D341Med (cell line): ENCODE data around the gene MEIOB.
"Not testable (repeated sequence)": the region's sequence is repeated elsewhere in the genome, so short reads cannot be mapped to it uniquely, and the experiment has no call there.

ENCODE experiments used
- DNase-seq: peaks from one replicate; pipeline ENCODE4 v3.0.0; 2012; ENCODE audit warnings: low spot score

The MEIOB gene

DNA sequence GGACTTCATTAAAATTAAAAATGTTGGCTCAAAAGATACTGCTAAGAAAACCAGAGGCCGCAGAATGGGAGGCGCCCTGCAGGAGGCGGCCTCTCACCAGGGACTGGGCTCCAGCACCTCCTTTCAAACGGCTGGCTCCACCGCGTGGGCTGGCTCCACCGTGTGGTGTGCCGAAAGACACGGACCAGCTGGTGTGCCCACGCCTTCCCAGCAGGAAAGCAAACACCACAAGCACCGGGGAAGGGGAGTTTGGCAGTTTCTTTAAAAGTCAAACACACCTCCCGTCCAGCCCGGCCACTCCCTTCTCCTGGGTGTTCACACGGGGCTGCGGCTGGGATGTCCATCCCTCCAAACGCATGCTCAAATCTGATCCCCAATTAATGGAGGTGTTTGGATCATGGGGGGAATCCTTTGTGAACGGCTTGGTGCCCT is 59.2 kb downstream of the MEIOB start:
- DNase-seq, result peak; percentile 88

DNA sequence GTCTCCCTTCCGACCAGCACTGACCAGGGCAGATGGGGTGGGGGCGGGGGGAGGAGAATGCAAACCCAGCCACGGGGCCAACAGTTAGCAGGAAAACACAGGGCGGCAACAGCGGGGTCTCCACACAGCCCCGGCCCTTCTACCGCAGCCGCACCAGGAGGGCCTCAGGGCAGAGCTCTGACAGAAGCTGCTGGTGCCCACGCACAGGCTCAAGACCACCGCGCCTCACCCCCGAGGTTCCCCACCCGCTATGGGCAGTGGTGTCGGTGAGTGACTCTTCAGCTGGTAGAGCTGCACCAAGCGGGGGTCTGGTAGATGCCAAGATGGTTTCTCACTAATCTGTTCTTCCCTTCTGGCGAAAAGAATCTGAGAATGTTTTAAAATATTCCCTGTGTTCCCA is 61.4 kb downstream of the MEIOB start:
- no peak for DNase-seq

DNA sequence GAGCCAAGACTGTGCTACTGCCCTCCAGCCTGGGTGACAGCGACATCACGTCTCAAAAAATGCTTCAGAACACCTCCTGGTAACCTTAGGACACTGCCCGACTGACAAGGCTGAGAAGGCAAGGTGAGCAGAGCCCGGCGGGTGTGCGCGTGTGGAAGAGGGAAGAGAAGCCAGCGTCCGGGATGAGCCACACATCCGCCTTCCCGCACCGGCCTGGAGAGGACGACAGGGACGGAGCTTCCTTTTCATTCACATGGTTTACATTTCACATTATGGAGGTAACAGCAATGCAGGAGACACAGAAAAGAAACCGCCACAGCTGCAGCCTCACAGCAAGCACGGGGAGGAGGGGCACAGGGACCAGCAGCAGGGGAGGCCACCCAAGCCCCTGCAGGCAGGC is 61.9 kb downstream of the MEIOB start:
- no peak for DNase-seq

DNA sequence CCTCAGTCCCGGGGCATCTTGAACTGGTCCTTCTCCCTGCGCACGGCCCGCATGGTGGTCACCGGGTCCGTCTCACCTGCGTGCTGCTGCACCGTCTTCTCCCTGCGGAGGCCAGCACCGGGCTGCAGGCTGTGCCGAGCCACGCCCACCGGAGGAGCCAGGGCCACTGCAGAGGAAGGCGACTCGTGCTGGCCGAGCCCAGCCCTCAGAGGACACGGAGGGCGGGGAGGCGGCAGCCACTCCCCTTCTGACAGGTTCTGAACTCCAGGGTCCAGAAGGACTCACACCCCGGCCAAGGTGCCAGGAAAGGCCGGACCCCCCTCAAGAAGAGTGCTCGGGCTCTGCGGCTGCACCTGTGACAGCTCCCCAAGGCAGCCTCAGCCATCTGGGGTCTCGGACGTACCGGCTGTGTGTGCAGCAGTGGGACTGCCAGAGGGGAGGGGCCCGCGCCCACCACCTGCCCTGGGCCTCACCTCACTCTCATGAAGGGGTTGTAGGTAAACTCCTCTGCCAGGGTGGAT is 62.6 kb downstream of the MEIOB start:
- DNase-seq, result no peak

DNA sequence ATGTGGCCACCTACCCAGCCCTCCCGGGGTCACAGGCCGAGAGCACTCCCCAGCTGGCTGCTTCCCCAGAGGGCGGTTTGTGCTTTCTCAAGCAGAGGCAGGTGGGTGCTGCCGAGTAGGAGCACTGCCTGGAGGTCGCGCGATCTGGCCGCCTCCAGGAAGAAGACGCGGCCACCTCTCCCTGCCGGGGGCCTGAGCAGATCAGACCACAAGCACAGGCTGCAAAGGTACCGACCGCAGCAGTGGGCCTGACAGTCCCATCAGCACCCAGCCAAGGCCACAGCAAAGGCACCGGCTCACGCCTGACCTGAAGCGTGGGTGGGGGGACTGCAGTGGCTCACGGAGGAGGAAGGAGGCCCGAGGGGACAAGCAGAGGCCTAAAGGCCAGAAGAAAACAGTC is 63.3 kb downstream of the MEIOB start:
- DNase-seq, result no peak

DNA sequence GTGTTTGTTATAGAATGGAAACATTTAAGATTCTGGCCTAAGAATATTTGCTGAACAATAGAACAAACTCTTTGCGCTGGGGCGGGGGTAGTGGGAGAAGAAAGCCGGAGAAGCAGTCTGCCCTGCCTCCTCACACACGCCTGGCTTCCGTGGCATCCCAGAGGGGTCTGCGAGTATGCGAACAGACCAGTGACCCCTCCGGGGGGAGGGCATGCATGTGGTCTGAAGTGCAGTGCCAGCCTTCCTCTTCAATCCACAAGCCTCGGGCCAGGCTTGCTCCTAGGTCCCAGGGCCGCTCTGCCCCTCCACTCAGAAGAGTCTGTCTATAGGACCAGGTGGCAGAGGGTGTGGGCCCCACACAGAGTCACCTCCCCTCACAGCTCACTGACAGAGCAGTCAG is 64.3 kb downstream of the MEIOB start:
- no peak for DNase-seq

DNA sequence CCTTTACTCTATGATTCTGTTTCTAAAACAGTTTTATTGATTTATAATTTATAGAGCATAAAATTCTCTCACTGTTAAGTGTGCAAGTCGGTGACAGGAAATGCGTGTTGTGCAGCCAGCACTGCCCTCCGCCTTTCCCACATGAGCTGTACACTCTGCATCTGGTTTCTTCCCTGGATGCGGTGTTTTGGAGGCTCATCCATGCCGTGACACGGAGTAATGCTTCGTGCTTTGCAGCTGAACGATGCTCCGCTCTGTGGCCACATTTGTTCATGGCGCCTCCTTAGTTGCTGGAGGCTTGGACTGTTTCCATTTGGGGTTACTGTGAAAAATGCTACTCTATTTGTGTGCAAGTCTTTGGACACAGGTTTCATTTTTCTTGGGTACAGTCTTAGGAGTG is 71.3 kb downstream of the MEIOB start:
- DNase-seq, result no peak

DNA sequence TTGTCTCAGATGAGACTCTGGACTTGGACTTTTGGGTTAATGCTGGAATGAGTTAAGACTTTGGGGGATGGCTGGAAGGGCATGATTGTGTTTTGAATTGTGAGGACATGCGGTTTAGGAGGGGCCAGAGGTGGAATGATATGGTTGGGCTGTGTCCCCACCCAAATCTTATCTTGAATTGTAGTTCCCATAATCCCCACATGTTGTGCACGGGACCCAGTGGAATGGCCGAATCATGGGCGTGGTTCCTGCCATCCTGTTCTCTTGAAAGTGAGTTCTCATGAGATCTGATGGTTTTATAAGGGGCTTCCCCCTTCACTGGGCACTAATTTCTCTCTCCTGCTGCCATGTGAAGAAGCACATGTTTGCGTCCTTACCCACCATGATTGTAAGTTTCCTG is 72.7 kb downstream of the MEIOB start:
- not testable (repeated sequence) for DNase-seq

DNA sequence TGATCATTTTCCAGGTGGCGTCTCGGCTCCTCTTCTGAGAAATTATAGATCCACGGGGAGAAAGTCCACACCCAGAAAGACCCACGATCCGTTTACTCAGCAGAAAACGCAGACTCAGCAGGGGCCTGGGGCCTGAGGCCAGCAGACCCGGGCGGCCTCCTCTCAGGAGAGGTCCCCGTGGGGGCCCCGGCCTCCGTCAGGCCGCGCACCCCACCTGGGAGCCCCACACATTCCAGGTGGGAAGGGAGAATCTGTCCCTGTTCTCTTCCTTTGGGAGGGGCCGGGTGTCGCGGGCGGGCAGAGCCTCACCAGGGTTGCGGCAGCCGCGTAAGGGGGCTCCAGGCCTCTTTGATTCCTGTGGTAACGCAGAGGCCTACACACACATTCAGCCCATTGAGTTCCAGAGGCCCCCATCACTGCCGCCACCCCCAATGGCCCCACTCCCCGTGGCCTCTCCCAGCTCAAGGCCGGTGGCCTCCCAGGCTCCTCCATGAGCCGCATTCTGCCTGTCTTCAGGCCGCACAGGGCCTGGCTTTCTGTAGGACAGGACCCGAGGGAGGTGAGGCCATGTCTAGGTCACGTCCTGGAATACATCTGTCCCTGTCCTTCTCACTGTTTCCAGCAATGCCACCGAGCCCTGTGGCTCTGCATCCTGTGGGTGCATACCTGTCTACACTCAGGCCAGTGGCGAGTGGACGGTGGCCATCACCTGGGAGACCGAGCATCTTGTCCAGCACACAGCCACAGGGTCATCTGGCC is 76.9 kb downstream of the MEIOB start:
- DNase-seq, result no peak

DNA sequence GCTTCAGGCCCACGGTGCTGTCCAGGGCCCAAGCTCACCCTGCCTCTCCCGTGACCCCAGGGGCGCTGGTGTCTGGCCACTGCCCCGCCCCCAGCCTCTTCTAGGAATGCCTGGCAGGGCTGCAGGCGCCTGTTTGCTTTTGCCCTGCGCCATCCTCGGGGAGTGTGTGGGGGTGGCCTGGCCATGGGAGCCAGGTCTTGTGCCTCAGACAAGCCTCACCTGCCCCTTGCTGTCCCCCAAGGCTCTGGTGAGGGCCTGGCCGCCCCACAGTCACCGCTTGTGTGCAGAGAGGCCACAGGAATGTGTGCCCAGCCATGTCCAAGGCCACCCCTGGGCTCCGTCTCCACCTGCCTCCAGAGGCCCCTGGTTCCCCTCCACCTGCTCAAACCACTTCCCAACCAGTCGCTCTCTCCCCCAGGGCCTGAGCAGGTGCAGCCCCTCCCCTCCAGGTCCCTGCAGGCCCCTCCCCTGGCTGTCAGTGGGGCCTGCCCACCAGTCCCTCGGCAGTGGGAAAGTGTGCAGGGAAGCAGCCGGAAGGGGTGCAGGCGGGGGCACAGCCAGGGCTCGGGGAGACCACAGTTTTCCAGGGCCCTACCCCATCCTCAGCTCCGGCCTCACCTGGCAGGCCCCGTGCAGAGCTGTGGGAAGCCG is 77.6 kb downstream of the MEIOB start:
- no peak for DNase-seq

DNA sequence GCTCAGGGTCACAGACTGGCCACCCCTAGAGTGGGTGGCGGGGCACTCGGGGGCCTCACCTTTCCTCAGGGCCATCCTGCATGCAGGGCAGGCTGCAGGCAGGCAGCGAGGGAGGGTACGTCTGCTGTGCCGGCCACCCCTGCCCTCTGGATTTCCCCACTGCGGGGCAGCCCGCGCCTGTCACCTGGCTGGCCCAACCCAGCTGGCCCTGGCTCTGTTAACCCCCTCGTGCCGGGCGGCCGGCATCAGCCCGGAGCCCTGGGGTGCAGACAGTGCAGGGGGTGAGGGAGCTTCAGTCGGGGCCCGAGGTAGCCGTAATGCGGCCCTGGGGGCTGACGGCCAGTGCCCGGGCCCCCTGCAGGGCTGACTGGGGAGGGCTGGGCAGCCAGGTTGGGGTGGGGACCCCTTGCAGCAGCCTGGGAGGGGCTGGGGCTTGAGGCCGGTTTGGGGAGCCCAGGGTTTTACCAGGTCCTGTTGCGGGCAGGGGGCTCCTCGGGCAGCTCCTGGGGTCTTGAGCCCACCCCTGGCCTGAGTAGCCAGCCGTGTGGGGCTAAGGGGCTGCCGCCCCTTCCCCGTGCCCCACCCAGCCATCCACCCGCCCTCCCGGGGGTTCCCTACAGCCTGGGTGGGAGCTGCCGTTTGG is 78.3 kb downstream of the MEIOB start, which contains the start of gene IGFALS:
Gene IGFALS (minus strand): TSS at position 128 of the 643 bp plus-strand sequence. CDS start 53 bp downstream, at position 75.
- DNase-seq, result no peak

DNA sequence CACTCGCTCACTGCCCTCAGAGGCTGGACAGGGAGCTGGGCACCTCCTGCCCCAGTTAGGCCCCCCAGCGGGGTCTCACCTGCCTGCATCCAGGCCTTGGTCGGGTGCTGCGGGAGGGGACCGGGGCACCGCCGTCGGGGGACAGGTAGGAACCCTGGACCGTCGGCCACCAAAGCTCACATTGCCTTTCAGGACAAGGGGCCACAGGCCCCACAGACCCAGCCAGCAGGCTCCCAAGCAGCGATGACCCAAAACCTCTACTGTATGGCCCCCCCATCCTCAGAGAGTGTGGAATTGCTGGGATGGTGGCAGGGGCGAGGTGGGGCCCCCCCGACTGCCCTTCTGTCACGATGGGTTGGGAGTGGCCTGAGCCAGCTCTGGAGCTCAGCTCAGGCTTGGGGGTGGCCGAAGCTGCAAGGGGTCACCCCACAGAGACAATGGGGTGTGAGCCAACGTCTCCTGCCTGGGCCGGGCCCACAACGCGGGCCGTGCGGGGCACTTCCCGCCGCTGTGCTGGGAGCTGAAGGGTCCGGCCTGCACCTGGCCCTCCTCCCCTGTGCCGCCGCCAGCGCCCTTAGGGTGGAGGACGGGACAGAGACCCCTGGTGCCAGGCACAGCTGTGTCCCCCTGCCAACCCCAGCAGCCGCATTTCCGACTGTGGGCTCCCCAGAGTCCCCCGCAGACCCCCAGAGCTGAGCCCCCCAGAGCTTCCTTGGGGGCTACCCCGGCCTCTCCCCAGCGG is 79.0 kb downstream of the MEIOB start:
- DNase-seq, result no peak

DNA sequence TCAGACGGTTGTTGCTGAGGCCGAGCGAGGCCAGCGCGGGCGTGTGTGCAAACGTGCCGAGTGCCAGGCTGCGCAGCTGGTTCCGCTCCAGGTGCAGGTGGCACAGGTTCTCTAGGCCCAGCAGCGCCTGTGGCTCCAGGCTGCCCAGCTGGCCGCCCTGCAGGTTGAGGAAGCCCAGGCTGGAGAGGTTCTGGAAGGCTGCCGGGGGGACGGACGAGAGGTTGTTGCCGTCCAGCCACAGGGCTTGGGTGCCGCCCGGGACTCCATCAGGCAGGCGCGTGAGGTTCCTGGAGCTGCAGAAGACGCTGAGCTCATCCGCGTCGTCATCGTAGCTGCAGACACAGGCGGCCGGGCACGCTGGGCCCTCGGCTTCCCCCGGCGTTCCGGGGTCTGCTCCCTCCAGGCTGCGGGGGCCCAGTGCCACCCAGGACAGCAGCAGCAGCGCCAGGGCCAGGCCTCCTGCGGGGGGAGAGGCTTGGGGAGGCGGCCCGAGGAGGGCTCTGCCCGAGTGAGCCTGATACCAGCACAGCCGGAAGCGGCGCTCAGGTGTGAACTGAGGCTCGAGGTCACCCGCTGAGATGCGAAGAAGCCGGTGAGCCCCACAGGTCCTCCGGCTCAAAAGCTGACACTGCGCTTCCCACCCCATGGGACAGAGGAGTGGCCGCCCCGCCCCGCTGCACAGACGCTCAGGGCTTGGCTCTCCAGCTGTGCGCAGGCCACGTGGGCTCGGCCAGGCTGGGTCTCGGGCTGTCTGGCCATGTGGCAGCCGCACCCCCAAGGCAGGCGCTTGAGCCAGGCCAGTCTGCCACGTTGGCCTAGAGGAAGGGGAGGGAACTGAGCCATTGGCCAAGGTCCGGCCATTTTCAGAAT is 79.8 kb downstream of the MEIOB start:
- no peak for DNase-seq

DNA sequence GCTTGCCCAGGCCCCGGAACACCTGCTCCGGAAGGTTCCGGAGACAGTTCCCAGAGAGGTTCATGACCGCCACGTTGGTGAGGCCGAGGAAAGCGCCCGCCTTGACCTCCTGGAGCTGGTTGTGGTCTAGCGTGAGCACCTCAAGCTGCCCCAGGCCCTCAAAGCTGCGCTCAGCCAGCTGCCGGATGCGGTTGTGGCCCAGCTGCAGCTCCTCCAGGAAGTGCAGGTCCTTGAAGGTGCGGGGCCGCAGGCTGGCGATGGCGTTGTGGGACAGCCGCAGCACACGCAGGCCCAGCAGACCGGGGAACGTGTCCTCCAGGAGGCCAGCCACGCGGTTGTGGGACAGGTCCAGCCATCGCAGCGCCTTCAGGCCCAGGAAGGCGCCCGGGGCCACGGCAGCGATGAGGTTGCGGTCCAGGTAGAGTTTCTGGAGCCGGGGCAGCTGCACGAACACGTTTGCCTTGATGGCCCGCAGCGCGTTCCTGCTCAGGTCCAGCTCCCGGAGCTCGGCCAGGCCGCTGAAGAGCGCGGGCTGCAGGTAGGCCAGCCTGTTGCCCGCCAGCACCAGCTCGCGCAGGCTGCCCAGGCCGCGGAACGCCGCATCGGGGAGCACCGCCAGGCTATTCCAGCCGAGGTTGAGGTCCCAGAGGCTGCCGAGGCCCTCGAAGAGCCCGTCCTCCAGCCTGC is 80.6 kb downstream of the MEIOB start:
- DNase-seq, result no peak

DNA sequence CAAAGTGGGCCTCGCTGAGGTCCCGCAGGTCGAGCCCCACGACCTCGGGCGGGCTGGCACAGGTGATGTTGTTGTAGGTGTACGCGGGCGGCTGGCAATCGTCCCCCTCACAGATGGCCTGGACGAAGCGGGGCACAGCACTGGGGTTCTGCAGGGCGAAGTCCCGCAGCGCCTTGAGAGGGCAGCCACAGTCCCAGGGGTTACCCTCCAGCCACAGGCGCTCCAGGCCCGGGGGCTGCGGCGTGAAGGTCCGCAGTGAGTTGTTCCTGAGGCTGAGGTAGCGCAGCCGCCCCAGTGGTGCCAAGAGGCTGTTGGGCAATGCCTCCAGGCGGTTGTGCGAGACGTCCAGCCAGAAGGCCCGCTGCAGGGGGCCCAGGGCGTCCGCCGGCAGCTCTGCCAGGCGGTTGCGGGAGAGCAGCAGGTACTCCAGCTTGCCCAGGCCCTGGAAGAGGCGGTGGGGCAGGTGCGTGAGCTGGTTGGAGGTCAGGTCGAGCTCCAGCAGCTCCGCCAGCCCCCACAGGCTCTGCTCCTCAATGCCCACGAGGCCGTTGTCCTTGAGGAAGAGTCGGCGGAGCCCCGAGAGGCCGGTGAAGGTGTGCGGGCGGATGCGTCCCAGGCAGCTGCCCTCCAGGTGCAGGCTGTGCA is 81.2 kb downstream of the MEIOB start:
- DNase-seq, result no peak

DNA sequence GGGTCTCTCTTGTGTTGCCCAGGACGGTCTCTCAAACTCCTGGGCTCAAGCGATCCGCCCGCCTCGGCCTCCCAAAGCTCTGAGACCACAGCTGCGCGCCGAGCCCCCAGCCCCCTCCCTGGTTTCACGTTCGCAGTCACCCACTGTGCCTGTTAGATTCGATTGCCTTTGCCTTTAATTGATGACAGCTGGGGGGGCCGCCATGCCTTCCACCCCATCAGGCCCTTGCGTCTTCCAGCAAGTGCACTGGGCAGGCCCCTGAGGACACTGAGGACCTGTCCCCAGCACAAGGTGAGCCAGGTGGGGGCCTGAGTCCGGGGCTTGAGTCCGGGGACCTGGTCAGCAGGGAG is 81.7 kb downstream of the MEIOB start:
- DNase-seq, result no peak

DNA sequence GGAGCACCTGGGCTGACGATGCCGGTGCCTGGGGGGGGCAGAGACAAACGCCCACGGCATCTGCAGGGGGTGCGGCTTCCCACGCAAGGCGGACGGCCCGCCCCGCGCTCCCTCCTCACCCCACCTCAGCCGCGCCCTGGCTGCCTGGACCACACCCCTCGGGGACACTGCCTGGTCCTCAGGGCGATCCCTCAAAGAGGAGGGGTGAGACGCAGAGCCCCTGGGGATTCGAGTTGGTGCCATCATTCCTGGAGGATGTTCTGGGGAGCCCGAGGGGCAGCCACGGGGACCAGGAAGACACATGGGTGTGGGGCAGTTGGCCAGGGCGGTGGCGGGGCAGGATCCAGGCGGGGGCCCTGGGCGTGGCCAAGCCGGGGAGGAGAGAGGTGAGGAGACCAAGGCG is 82.3 kb downstream of the MEIOB start:
- DNase-seq, result no peak

DNA sequence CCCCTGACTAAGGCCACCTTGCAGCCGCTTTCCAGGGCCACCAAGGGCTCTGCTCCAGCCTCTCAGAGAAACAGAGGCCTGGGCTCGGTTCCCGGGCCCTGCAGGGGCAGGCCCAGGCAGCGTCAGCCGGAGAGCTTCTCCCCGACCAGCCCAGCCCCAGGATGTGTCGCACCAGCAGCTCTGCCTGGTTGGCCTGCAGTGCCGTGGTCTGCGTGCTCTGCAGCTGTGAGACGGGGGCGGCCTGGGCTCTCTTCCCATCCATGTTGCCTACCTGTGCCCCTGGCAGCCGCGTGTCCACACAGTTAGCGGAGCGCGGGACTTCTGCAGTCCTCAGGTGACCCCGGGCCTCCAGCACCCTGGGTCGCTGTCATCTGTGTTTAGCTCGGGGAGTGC is 83.3 kb downstream of the MEIOB start:
- no peak for DNase-seq

DNA sequence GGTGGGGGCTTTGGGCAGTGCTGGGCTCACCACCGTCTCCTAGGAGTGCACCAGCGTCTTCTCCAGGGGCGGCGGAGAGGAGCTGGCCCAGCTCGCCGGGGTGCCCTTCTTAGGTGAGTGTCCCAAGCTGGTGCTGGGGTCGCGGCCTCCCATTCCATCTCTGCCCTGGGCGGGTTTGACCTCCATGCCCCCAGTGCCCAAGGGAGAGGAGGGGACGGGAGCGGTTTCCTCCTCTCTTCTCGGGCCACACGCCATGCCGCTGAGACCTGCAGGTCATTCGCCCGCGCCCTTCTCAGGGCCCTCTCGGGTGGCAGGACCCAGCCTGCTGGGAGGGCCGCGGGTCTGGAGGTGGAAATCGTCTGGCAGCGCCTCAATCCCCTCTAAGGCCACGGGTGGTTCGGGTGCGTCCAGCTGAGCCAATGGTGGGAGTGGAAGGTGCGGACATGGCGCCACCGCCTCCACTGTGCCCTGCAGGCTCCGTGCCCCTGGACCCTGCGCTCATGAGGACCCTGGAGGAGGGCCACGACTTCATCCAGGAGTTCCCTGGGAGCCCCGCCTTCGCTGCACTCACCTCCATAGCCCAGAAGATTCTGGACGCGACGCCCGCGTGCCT is 83.8 kb downstream of the MEIOB start:
- no peak for DNase-seq
